Stomach (tissue), 9 donors: ENCODE results near the gene OR51B5. TPM values are rescaled to one million over a fixed set of nuclear protein-coding genes. Genes with fewer than 3 reads are reported as not detected.

ENCODE experiments used
- DNase-seq, 2 donors: peaks; one replicate each; pipeline versions ENCODE4 v3.0.0 to v3.0.0-alpha.2; 2013 to 2019
- H3K27ac ChIP-seq, 5 donors: fragments of 200-600 bp in 4 of 5; sonication (generic) in 4 of 5; one replicate each; pipeline ENCODE4 v1.5.1; 2013 to 2019; ENCODE audit warnings: mild to moderate bottlenecking in 1 of 5, moderate library complexity in 1 of 5
- H3K27me3 ChIP-seq, 3 donors: fragments of 200-600 bp; sonication (generic); one replicate each; pipeline ENCODE4 v1.5.1; 2017 to 2019; ENCODE audit warnings: mixed run types in 1 of 3
- H3K36me3 ChIP-seq, 4 donors: fragments of 200-600 bp; sonication (generic); 1 replicate in 3 of 4; 2 replicates in 1 of 4; pipeline ENCODE4 v1.5.1; 2016 to 2019
- H3K4me1 ChIP-seq, 4 donors: fragments of 200-600 bp; sonication (generic); one replicate each; pipeline ENCODE4 v1.5.1; 2016 to 2019
- H3K4me3 ChIP-seq, 4 donors: fragments of 200-600 bp; sonication (generic) in 3 of 4; one replicate each; pipeline ENCODE4 v1.5.1; 2016 to 2019; ENCODE audit warnings: mild to moderate bottlenecking in 1 of 4
- H3K9me3 ChIP-seq, 4 donors: fragments of 200-600 bp; sonication (generic); one replicate each; pipeline ENCODE4 v1.5.1; 2016 to 2019
- CTCF ChIP-seq, 7 experiments: fragments of 450-650 bp in 4 of 7; fragments of 200-600 bp in 3 of 7; sonication (generic) in 3 of 7; IDR thresholded peaks; one replicate each; pipeline ENCODE4 v1.5.1; 2016 to 2019; ENCODE audit warnings: antibody characterized with exemption in 7 of 7, control low read depth in 2 of 7, mild to moderate bottlenecking in 1 of 7
- EP300 ChIP-seq: sonication (generic); formaldehyde crosslinking; IDR thresholded peaks from one replicate; pipeline ENCODE4 v1.6.1; 2017; ENCODE audit warnings: antibody characterized with exemption
- POLR2A ChIP-seq, 4 donors: fragments of 450-650 bp; IDR thresholded peaks; one replicate each; pipeline ENCODE4 v1.6.1; 2016; ENCODE audit warnings: antibody characterized with exemption in 4 of 4, control low read depth in 2 of 4, mild to moderate bottlenecking in 1 of 4, moderate library complexity in 1 of 4
- POLR2AphosphoS5 ChIP-seq, 3 donors: sonication (generic); formaldehyde crosslinking; IDR thresholded peaks; one replicate each; pipeline ENCODE4 v1.6.1; 2016; ENCODE audit warnings: antibody characterized with exemption in 3 of 3
- WGBS, 5 donors: extraction: QIAGEN DNeasy Blood & Tissue Kit in 3 of 5; methylation state at CpG; one replicate each; pipeline versions ENCODE4 v1.1.5 to v1.1.7; 2013 to 2018; 5-methylcytosine and 5-hydroxymethylcytosine counted together
- intact Hi-C: fragments of 100-400 bp; cut with DNase I; formaldehyde crosslinking; loops from one replicate; pipeline ENCODE4 v1.15.1; 2023; ENCODE audit warnings: low total_unique reads
- polyA plus RNA-seq, 3 donors: library from polyadenylated mRNA; stranded (reverse); fragments of 200-250 nt; gene quantifications; one replicate each; pipeline ENCODE4 v1.2.3, GENCODE V29; 2013
- total RNA-seq, 5 donors: library from RNA; depleted of rRNA; stranded (reverse); fragments of >200 nt; gene quantifications; one replicate each; pipeline versions ENCODE4 v1.1.0 to v1.2.3, GENCODE V29; 2014 to 2016
- donor health status: healthy with polysubstance abuse.
- donor health status: Bipolar disorder and iron deficiency.
- donor health status: healthy.

OR51B5 gene
- total and polyA plus RNA-seq, 8 donors, result 0.92 to 1.2 TPM; not detected in 6

DNA sequence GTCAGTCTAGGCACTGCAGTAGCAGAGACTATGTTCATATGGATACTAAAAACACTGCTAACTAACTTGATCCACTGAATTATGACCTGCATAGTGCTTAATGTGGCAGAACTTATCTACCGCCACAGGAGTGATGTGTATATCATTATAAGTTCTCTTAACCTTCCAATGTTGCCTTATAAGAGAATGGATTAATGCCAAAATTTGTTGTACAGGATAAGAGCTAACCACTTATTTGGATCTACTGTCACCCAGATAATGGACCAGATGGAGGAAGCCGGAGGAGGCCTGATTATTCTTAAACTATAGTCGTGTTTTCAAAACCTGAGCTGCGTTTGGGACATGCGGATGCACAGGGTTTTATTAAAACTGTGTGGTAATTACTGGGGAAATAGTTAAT lies 39.7 kb downstream of the OR51B5 start:
- intact Hi-C loops, result no loop called here
- Histone ChIP-seq H3K27ac (no peak overlapping the region), H3K4me3 (no peak overlapping the region), H3K27me3 (no peaks in the 10 kb centered on the region), H3K9me3 (no peaks in the 10 kb centered on the region), H3K36me3 (no peaks in the 10 kb centered on the region), H3K4me1 (no peaks in the 10 kb centered on the region)
- DNase-seq, result no peak
- 71 to 84% (median 72%) methylated on average over 5 of the region's 5 CpGs for WGBS, 5 donors
- no peak for TF ChIP-seq POLR2AphosphoS5 (IDR thresholded peaks at IDR 0.05)
- no peak for TF ChIP-seq EP300
- TF ChIP-seq POLR2A (IDR thresholded peaks at IDR 0.05), result no peak
- no peak for TF ChIP-seq CTCF (IDR thresholded peaks at IDR 0.05)

GRCh38 chr11:5301846-5302245 lies 41.5 kb downstream of the OR51B5 start, which contains the start of gene OR51B4:
TSS of gene OR51B4 (minus strand) at chr11:5301946. CDS start at chr11:5301946, 0 bp downstream.
- no peaks in the 10 kb centered on the region for H3K36me3 ChIP-seq
- TF ChIP-seq CTCF (IDR thresholded peaks at IDR 0.05) (no peak), POLR2AphosphoS5 (IDR thresholded peaks at IDR 0.05) (no peak), POLR2A (IDR thresholded peaks at IDR 0.05) (no peak), EP300 (no peak)
- H3K9me3 ChIP-seq, result no peaks in the 10 kb centered on the region
- 86 to 95% (median 88%) methylated on average over 2 of the region's 2 CpGs for WGBS, 5 donors
- no peak within 1 kb of the TSS for H3K4me3 ChIP-seq
- H3K4me1 ChIP-seq, result no peaks in the 10 kb centered on the region
- H3K27me3 ChIP-seq, result no peaks in the 10 kb centered on the region
- no peak within 1 kb of the TSS for H3K27ac ChIP-seq
- DNase-seq, result no peak
- intact Hi-C loops, result no loop called here

- no peaks in the 10 kb centered on the region for H3K4me1 ChIP-seq
- H3K27me3 ChIP-seq, result no peaks in the 10 kb centered on the region
- 39 to 54% (median 50%) methylated on average over 3 of the region's 3 CpGs for WGBS, 5 donors
- intact Hi-C loops, result no loop called here
- H3K36me3 ChIP-seq, result no peaks in the 10 kb centered on the region
- TF ChIP-seq CTCF (IDR thresholded peaks at IDR 0.05) (no peak), EP300 (no peak), POLR2A (IDR thresholded peaks at IDR 0.05) (no peak), POLR2AphosphoS5 (IDR thresholded peaks at IDR 0.05) (no peak)
- no peak overlapping the region for H3K27ac ChIP-seq
- no peak overlapping the region for H3K4me3 ChIP-seq
- H3K9me3 ChIP-seq, result no peaks in the 10 kb centered on the region
- DNase-seq, result no peak
Observed at GRCh38 chr11:5300251-5300650, 43.1 kb downstream of the OR51B5 start.

DNA sequence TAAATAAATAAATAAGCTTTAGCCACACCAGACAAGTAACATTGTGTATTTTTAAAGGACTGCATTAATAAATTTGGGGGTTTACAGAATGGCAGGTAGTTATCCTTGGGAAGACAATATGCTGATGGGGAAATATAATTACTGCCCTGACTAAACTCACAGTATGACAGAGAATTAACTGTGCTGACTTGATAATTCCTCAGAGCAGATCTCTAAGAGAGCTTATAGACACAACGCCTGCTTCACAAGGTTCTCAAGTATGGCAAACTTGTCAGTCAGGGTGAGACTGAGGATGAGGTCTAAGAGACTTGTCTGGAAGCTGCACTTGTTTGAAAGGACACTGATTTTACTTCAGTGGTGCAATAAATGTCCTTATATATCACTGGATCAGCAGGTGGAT lies 44.9 kb downstream of the OR51B5 start:
- intact Hi-C loops, result no loop called here
- H3K27ac ChIP-seq, result no peak overlapping the region
- H3K9me3 ChIP-seq, result no peaks in the 10 kb centered on the region
- H3K27me3 ChIP-seq, result no peaks in the 10 kb centered on the region
- H3K36me3 ChIP-seq, result no peaks in the 10 kb centered on the region
- H3K4me3 ChIP-seq, result no peak overlapping the region
- no peaks in the 10 kb centered on the region for H3K4me1 ChIP-seq
- 0 to 83% (median 64%) methylated on average over 1 of the region's 1 CpG for WGBS, 5 donors
- no peak for DNase-seq
- TF ChIP-seq CTCF (IDR thresholded peaks at IDR 0.05), result no peak
- no peak for TF ChIP-seq EP300
- TF ChIP-seq POLR2A (IDR thresholded peaks at IDR 0.05), result no peak
- no peak for TF ChIP-seq POLR2AphosphoS5 (IDR thresholded peaks at IDR 0.05)
